Astrocyte of the spinal cord (primary cell): ENCODE measurements around the gene TEX9.
"Not testable (repeated sequence)": the region's sequence is repeated elsewhere in the genome, so short reads cannot be mapped to it uniquely, and the experiment has no call there.

Experiments
- DNase-seq: peaks from one replicate; pipeline ENCODE4 v3.0.0; 2011; ENCODE audit warnings: low read depth, low spot score
- H3K4me3 ChIP-seq: 2 replicates; pipeline ENCODE4 v1.5.1; 2011; ENCODE audit warnings: low read depth, mild to moderate bottlenecking, low read length, moderate library complexity
- CTCF ChIP-seq: IDR thresholded peaks from 2 replicates; pipeline ENCODE4 v1.5.1; 2012; ENCODE audit warnings: low read depth, mild to moderate bottlenecking, low read length, inconsistent platforms
- in situ Hi-C: cut with HindIII; loops from 2 replicates; pipeline ENCODE4 v1.10.0; 2017; ENCODE audit warnings: low sequenced_read_pairs

The TEX9 gene

DNA sequence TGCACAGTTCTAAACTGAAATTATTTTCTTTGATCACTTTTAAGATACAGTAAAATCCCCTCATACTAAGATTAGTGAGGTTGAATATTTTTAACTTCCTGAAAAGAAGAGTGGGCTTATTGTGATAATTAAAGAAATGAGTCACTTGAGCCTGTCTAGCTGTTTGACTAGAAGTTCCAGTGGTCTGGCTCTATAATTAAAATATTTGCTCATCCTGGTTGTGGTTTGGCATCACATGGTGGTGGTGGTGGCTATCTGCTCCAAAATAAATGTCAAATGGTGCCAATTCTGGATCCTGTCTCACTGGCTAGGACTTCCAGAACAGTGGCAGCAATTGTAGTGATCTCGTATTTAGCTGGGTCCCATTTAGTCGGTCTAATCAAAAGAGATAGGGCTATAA, 8.6 kb upstream of the TEX9 start:
- DNase-seq: peak; percentile 52
- no peak overlapping the region for H3K4me3 ChIP-seq
- TF ChIP-seq CTCF: no peak
- in situ Hi-C loops: no loop called here

- no peak for DNase-seq
- in situ Hi-C loops: no loop called here
- no peak for TF ChIP-seq CTCF
- H3K4me3 ChIP-seq: no peak overlapping the region
Measured at GRCh38 chr15:56358604-56359003, 6.6 kb upstream of the TEX9 start.

GRCh38 chr15:56361987-56362386, 3.2 kb upstream of the TEX9 start:
- no peak for DNase-seq
- TF ChIP-seq CTCF: no peak
- in situ Hi-C loops: no loop called here
- no peak overlapping the region for H3K4me3 ChIP-seq

- peak overlapping the region; percentile 90 for H3K4me3 ChIP-seq
- DNase-seq: no peak
- in situ Hi-C loops: no loop called here
- TF ChIP-seq CTCF: no peak
Measured at GRCh38 chr15:56366211-56366610, 985 bp downstream of the TEX9 start.

DNA sequence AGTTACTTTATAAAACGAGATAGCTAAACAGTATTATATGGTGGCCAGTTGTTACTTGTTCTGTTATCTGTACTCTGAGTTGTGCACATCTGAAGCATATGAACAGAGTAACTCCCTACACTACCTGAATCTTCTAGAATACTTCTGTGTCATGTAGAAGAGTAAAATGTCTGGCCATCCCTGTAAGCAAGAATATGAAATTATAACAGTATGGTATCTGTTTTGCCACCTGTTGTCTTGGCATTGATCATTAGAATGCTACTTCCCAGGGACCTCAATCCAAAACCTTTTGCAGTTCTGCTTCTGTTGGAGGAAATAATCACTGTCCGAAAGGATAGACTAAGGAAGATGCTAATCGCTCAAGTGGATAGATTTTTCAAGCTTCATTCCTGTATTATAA, 1.9 kb downstream of the TEX9 start:
- no peak for DNase-seq
- no peak overlapping the region for H3K4me3 ChIP-seq
- no peak for TF ChIP-seq CTCF
- in situ Hi-C loops: no loop called here

DNA sequence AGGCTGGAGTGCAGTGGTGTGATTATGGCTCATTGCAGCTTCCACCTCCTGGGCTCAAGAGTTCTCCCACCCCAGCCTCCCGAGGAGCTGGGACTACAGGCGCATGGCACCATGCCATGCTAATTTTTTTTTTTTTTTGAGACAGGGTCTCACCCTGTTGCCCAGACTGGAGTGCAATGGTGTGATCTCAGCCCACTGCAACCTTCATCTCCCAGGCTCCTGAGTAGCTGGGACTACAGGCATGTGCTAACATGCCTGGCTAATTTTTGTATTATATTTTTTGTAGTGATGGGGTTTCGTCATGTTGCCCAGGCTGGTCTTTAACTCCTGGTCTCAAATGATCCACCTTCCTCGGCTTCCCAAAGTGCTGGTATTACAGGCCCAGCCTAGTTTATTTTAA, 4.0 kb downstream of the TEX9 start:
- H3K4me3 ChIP-seq: no peak overlapping the region
- in situ Hi-C loops: no loop called here
- DNase-seq: no peak
- TF ChIP-seq CTCF: no peak

DNA sequence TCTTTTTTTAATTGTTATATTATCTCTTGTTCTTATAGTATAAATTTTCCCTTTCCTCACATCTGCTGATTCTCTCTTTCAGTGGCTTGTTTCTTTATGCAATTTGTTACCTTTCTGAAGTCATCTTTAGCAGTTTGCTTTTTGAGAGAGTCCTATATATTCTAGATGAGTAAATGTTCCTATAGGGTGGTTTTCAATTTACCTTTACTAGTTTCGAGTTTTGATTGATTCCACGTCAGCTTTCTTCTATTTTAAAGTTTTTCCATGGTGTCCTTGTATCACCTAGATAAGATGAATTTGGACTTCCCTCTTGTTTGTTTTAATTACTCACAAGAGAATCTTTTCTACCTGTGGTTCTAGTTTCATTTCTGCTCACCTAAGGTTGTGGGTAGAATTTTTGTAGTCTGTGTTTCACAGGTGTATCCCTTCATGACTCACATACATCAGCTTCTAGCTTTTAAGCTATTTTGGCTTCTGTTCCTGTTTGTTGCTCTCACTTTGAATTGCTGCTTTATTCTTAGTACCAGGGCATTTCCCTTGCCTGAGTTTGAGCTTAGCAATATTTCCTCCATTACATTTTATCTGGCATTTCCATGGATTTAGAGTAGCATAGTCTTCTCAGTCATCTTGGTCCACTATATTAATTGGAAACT, 6.4 kb downstream of the TEX9 start:
- no peak for DNase-seq
- in situ Hi-C loops: no loop called here

GRCh38 chr15:56374693-56375092, 9.5 kb downstream of the TEX9 start:
- in situ Hi-C loops, H3K4me3 ChIP-seq, DNase-seq: not testable (repeated sequence)

More for the DNA sequence above, 6.4 kb downstream of the TEX9 start:
- no peak for TF ChIP-seq CTCF
- no peak overlapping the region for H3K4me3 ChIP-seq

GRCh38 chr15:56377822-56378221, 12.6 kb downstream of the TEX9 start:
- in situ Hi-C loops, DNase-seq, H3K4me3 ChIP-seq: not testable (repeated sequence)
